Measurements from ENCODE around the gene SOX14.

- TF ChIP-seq CTCF (IDR thresholded peaks at IDR 0.05) (no peak), POLR2AphosphoS5 (IDR thresholded peaks at IDR 0.05; ENCODE audit: low read depth, low read length) (no peak)
Measured at GRCh38 chr3:137761563-137762503, 2.3 kb upstream of the SOX14 start.
